ENCODE results near the gene COL27A1. TPM values are rescaled to one million over a fixed set of nuclear protein-coding genes. Genes with fewer than 3 reads are reported as not detected.
A peak's percentile ranks its signal among the peaks of the same experiment; 100 is the strongest.

COL27A1 gene
- total and polyA plus RNA-seq, 4 donors, result 10.9 to 25.6 (median 17.4) TPM

GRCh38 chr9:114116126-114116747 lies 39.1 kb upstream of the COL27A1 start:
- H3K27me3 ChIP-seq (ENCODE audit: control insufficient read depth in 3 of 3, insufficient read depth in 3 of 3, low read length in 2 of 3), result no peaks in the 10 kb centered on the region
- ATAC-seq (ENCODE audit: insufficient read depth, low FRiP score) (no peak), DNase-seq (peak in 2 of 3 donors; percentile 30 to 58)
- H3K4me3 ChIP-seq, result no peak overlapping the region
- TF ChIP-seq CTCF (IDR thresholded peaks at IDR 0.05; ENCODE audit: control extremely low read depth, extremely low read depth), result no peak
- H3K9ac ChIP-seq (ENCODE audit: insufficient read depth in 1 of 2, low read length in 2 of 2), result no peak overlapping the region
- no peak overlapping the region for H3K27ac ChIP-seq (ENCODE audit: low read depth in 1 of 2, low read length in 1 of 2)
- 58 to 77% methylated on average over 12 of the region's 12 CpGs for WGBS, 2 donors
- no peaks in the 10 kb centered on the region for H3K36me3 ChIP-seq (ENCODE audit: control insufficient read depth in 4 of 4, insufficient read depth in 4 of 4, low read length in 4 of 4)
- H3K9me3 ChIP-seq (ENCODE audit: control insufficient read depth in 4 of 4, insufficient read depth in 3 of 4, low read length in 3 of 4), result no peaks in the 10 kb centered on the region
- peaks cover 0 to 34% (median 16%) of the 10 kb centered on the region in 5 donors for H3K4me1 ChIP-seq (ENCODE audit: control insufficient read depth in 5 of 5, insufficient read depth in 5 of 5, low read length in 5 of 5)

GRCh38 chr9:114117614-114117995 lies 37.7 kb upstream of the COL27A1 start:
- H3K4me3 ChIP-seq, result no peak overlapping the region
- WGBS, 2 donors, result 82 to 88% methylated on average over 7 of the region's 7 CpGs
- H3K9ac ChIP-seq (ENCODE audit: insufficient read depth in 1 of 2, low read length in 2 of 2), result no peak overlapping the region
- no peak for TF ChIP-seq CTCF (IDR thresholded peaks at IDR 0.05; ENCODE audit: control extremely low read depth, extremely low read depth)
- DNase-seq (peak in 1 of 3 donors; percentile 8), ATAC-seq (ENCODE audit: insufficient read depth, low FRiP score) (no peak)
- H3K4me1 ChIP-seq (ENCODE audit: control insufficient read depth in 5 of 5, insufficient read depth in 5 of 5, low read length in 5 of 5), result peaks cover 0 to 45% (median 22%) of the 10 kb centered on the region in 5 donors
- no peak overlapping the region for H3K27ac ChIP-seq (ENCODE audit: low read depth in 1 of 2, low read length in 1 of 2)
- H3K9me3 ChIP-seq (ENCODE audit: control insufficient read depth in 4 of 4, insufficient read depth in 3 of 4, low read length in 3 of 4), result no peaks in the 10 kb centered on the region
- no peaks in the 10 kb centered on the region for H3K27me3 ChIP-seq (ENCODE audit: control insufficient read depth in 3 of 3, insufficient read depth in 3 of 3, low read length in 2 of 3)
- no peaks in the 10 kb centered on the region for H3K36me3 ChIP-seq (ENCODE audit: control insufficient read depth in 4 of 4, insufficient read depth in 4 of 4, low read length in 4 of 4)

GRCh38 chr9:114117996-114118830 lies 37.1 kb upstream of the COL27A1 start:
- Histone ChIP-seq H3K9me3 (ENCODE audit: control insufficient read depth in 4 of 4, insufficient read depth in 3 of 4, low read length in 3 of 4) (no peaks in the 10 kb centered on the region), H3K27me3 (ENCODE audit: control insufficient read depth in 3 of 3, insufficient read depth in 3 of 3, low read length in 2 of 3) (no peaks in the 10 kb centered on the region), H3K9ac (ENCODE audit: insufficient read depth in 1 of 2, low read length in 2 of 2) (no peak overlapping the region), H3K36me3 (ENCODE audit: control insufficient read depth in 4 of 4, insufficient read depth in 4 of 4, low read length in 4 of 4) (no peaks in the 10 kb centered on the region), H3K4me3 (no peak overlapping the region), H3K27ac (ENCODE audit: low read depth in 1 of 2, low read length in 1 of 2) (peak overlapping the region in 1 of 2 donors; percentile 66), H3K4me1 (ENCODE audit: control insufficient read depth in 5 of 5, insufficient read depth in 5 of 5, low read length in 5 of 5) (peaks cover 0 to 43% (median 22%) of the 10 kb centered on the region in 5 donors)
- DNase-seq (peak; percentile 79 to 91 (median 84)), ATAC-seq (ENCODE audit: insufficient read depth, low FRiP score) (peak; percentile 50)
- 51 to 63% methylated on average over 21 of the region's 21 CpGs for WGBS, 2 donors
- TF ChIP-seq CTCF (IDR thresholded peaks at IDR 0.05; ENCODE audit: control extremely low read depth, extremely low read depth), result no peak

Data from lung (tissue), 12 donors.